ENCODE results near the gene WNT6. TPM values are rescaled to one million over a fixed set of nuclear protein-coding genes. Genes with fewer than 3 reads are reported as not detected.

WNT6 gene
- total and polyA plus RNA-seq, 2 of the 8 experiments (the other 6 are each of a cell fraction or from before 2014, with no cell fraction given), result not detected

GRCh38 chr2:218853766-218854165, 5.8 kb upstream of the WNT6 start:
- Histone ChIP-seq H3K79me2 (ENCODE audit: control insufficient read depth in 1 of 2, insufficient read depth in 2 of 2, low read length in 2 of 2) (no peaks in the 10 kb centered on the region), H3K4me2 (ENCODE audit: insufficient read depth in 1 of 2, low read depth in 2 of 2, low read length in 2 of 2) (peak overlapping the region; percentile 8 to 22; a peak in 2 of 4 replicates), H2BK15ac (ENCODE audit: low read length) (peak overlapping the region; percentile 31; the same call in 1 of the 2 replicates), H3K18ac (ENCODE audit: extremely low read depth, low read length) (no peak overlapping the region), H4K5ac (ENCODE audit: insufficient read length, low read depth, low read length) (no peak overlapping the region), H3K9ac (replicated peaks in 1 of 4; ENCODE audit: extremely low read depth in 1 of 4, low read depth in 3 of 4, low read length in 3 of 4) (no peak overlapping the region), H3K27me3 (replicated peaks in 1 of 4; ENCODE audit: control insufficient read depth in 3 of 4, extremely low read depth in 1 of 4, insufficient read depth in 3 of 4, low read length in 3 of 4) (peaks cover 56 to 64% (median 58%) of the 10 kb centered on the region in 4 experiments), H3K4me3 (ENCODE audit: extremely low read depth in 1 of 4, insufficient read depth in 2 of 4, low read depth in 3 of 4, low read length in 4 of 4) (no peak overlapping the region; a peak in 1 of 8 replicates), H3K27ac (ENCODE audit: low read depth, low read length) (no peak overlapping the region), H4K20me1 (replicated peaks in 1 of 2; ENCODE audit: control insufficient read depth in 1 of 2, insufficient read depth in 2 of 2, low read length in 2 of 2) (peaks cover 7 to 11% of the 10 kb centered on the region in 2 experiments), H3K23ac (ENCODE audit: insufficient read length) (no peak overlapping the region), H2AK5ac (ENCODE audit: low read depth, low read length) (peak overlapping the region; percentile 54; the same call in 1 of the 2 replicates), H3K56ac (replicated peaks; ENCODE audit: insufficient read length, low read depth, low read length) (no peak overlapping the region), H3K4ac (replicated peaks; ENCODE audit: insufficient read length, low read depth, low read length) (no peak overlapping the region), H3K9me3 (ENCODE audit: insufficient read depth in 2 of 2, low read depth in 1 of 2, low read length in 1 of 2) (no peaks in the 10 kb centered on the region), H2BK5ac (ENCODE audit: low read depth, low read length) (no peak overlapping the region), H2BK120ac (replicated peaks; ENCODE audit: low read depth, low read length) (no peak overlapping the region), H2AFZ (ENCODE audit: low read length) (no peak overlapping the region), H3K14ac (ENCODE audit: insufficient read length) (no peak overlapping the region), H2BK20ac (ENCODE audit: low read length) (no peak overlapping the region; the same call in 1 of the 2 replicates), H2BK12ac (ENCODE audit: low read depth, low read length) (0 out of 2 replicates have a peak overlapping the region, but pooled peaks have one; percentile 43), H3K79me1 (ENCODE audit: low read depth, low read length) (no peaks in the 10 kb centered on the region), H4K91ac (replicated peaks; ENCODE audit: insufficient read length, low read length) (no peak overlapping the region), H3K36me3 (ENCODE audit: control insufficient read depth in 2 of 4, insufficient read depth in 4 of 4, low read length in 3 of 4) (no peaks in the 10 kb centered on the region), H3K23me2 (ENCODE audit: low read depth, low read length) (no peaks in the 10 kb centered on the region; the same call in 1 of the 2 replicates), H4K8ac (ENCODE audit: extremely low read depth, insufficient read depth, low read length) (no peak overlapping the region), H3K4me1 (replicated peaks in 1 of 4; ENCODE audit: control insufficient read depth in 3 of 4, insufficient read depth in 4 of 4, low read length in 3 of 4) (peaks cover 14 to 34% (median 19%) of the 10 kb centered on the region in 4 experiments)
- WGBS, 2 experiments (ENCODE audit: extremely low coverage in 1 of 2, insufficient coverage in 1 of 2, insufficient read length in 1 of 2, insufficient replicate concordance in 2 of 2, low coverage in 1 of 2, low lambda C conversion rate in 2 of 2, missing lambda C conversion rate in 1 of 2), result 35% methylated on average over 5 of the region's 5 CpGs; no CpG with 5 or more reads in 1 of the 2 experiments
- no peak for DNase-seq (ENCODE audit: low read depth in 1 of 2, low spot score in 2 of 2)
- no peak for FAIRE-seq
- ChIA-PET POLR2A (ENCODE audit: partially characterized antibody) (no interaction called here), CTCF (ENCODE audit: partially characterized antibody) (interaction anchor here (0.5 to 7.5 kb wide), 16 partner anchors 8 to 265 kb away, joined by 3 to 93 read pairs (median 6); partner anchors contain the start of gene WNT10A)
- TF ChIP-seq SP2 (IDR thresholded peaks at IDR 0.05; ENCODE audit: low read length) (no peak), RFX5 (IDR thresholded peaks at IDR 0.05; ENCODE audit: borderline replicate concordance, low read depth, low read length) (no peak), SUZ12 (IDR thresholded peaks at IDR 0.05; ENCODE audit: low read length) (peak; percentile 29; the same call in 1 of the 2 replicates), CHD1 (IDR thresholded peaks at IDR 0.05; ENCODE audit: low read depth, low read length) (no peak), GTF2F1 (IDR thresholded peaks at IDR 0.05; ENCODE audit: borderline replicate concordance, low read depth, low read length) (no peak), JUN (IDR thresholded peaks at IDR 0.05; ENCODE audit: low read depth, low read length) (no peak), EZH2 (IDR thresholded peaks at IDR 0.05; ENCODE audit: low read depth, low read length, severe bottlenecking) (peak; percentile 46), USF2 (IDR thresholded peaks at IDR 0.05; ENCODE audit: low read length) (no peak), BACH1 (IDR thresholded peaks at IDR 0.05; ENCODE audit: low read length) (no peak)
